Measurements from ENCODE around the gene SPDYE9.
"Not testable (repeated sequence)": the region's sequence is repeated elsewhere in the genome, so short reads cannot be mapped to it uniquely, and the experiment has no call there.

DNA sequence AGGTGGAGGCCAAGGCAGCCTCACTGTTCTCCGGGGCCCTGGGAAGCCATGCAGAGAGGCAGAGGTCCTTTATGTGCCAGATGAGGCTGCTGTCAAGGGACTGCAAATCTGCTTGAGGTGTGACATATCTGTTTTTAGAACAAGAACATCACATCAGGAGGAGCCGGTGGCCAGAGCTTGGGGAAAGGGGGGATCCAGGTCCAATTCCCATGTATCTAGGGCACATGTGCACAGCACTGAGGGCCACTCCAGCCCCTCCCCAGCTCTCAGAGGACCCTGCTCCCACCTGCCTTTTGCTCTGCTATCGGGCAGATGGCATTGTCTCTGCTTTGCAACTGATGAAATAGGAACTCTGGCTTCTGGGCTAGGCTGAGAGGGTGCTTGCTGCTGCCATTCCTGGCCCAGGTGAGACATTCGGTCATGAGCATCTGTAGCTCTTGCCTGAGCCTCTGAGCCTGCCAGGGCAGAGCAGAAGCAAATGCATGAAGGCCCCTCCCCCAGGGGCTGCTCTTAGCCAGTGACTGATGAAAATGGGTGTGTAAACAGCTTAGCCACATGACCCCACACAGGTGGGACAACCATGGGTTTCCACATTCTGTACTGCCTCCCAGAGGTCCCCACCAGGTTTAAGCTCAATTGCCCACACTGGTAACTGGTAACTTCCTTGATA lies 37.1 kb upstream of the SPDYE9 start:
- not testable (repeated sequence) for TF ChIP-seq ETV5 (CRISPR knock-in tag; IDR thresholded peaks at IDR 0.05; ENCODE audit: low read depth); ARID4B (CRISPR knock-in tag; IDR thresholded peaks at IDR 0.05); FOXJ3 (CRISPR knock-in tag; IDR thresholded peaks at IDR 0.05); ZC3H11A (IDR thresholded peaks at IDR 0.05; ENCODE audit: low read depth, low read length); NCOR1 (IDR thresholded peaks at IDR 0.05); POLR2A (conservative IDR thresholded peaks at IDR 0.05); KDM1A (IDR thresholded peaks at IDR 0.05); CCAR2 (IDR thresholded peaks at IDR 0.05; ENCODE audit: low read depth, low read length); NONO (IDR thresholded peaks at IDR 0.05; ENCODE audit: low read depth in 2 of 2, low read length in 1 of 2); ZNF224 (CRISPR knock-in tag; IDR thresholded peaks at IDR 0.05)
- TF ChIP-seq, protein P1, sequence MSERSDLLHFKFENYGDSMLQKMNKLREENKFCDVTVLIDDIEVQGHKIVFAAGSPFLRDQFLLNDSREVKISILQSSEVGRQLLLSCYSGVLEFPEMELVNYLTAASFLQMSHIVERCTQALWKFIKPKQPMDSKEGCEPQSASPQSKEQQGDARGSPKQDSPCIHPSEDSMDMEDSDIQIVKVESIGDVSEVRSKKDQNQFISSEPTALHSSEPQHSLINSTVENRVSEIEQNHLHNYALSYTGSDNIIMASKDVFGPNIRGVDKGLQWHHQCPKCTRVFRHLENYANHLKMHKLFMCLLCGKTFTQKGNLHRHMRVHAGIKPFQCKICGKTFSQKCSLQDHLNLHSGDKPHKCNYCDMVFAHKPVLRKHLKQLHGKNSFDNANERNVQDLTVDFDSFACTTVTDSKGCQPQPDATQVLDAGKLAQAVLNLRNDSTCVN (CRISPR knock-in tag; IDR thresholded peaks at IDR 0.05), result not testable (repeated sequence)

Measured in K562 (cell line).